ENCODE results near the gene RPP40.
"Not testable (repeated sequence)": the region's sequence is repeated elsewhere in the genome, so short reads cannot be mapped to it uniquely, and the experiment has no call there.

RPP40 gene

GRCh38 chr6:5034736-5035135 is 30.9 kb upstream of the RPP40 start:
- TF ChIP-seq CTCF (IDR thresholded peaks at IDR 0.05; ENCODE audit: insufficient read depth, low read length) (no peak), GABPA (IDR thresholded peaks at IDR 0.05; ENCODE audit: low read depth) (no peak), SPI1 (IDR thresholded peaks at IDR 0.05; ENCODE audit: borderline replicate concordance, low read depth) (no peak), POLR2AphosphoS5 (IDR thresholded peaks at IDR 0.05; ENCODE audit: low read depth) (no peak)
- TF ChIP-seq, protein P1, sequence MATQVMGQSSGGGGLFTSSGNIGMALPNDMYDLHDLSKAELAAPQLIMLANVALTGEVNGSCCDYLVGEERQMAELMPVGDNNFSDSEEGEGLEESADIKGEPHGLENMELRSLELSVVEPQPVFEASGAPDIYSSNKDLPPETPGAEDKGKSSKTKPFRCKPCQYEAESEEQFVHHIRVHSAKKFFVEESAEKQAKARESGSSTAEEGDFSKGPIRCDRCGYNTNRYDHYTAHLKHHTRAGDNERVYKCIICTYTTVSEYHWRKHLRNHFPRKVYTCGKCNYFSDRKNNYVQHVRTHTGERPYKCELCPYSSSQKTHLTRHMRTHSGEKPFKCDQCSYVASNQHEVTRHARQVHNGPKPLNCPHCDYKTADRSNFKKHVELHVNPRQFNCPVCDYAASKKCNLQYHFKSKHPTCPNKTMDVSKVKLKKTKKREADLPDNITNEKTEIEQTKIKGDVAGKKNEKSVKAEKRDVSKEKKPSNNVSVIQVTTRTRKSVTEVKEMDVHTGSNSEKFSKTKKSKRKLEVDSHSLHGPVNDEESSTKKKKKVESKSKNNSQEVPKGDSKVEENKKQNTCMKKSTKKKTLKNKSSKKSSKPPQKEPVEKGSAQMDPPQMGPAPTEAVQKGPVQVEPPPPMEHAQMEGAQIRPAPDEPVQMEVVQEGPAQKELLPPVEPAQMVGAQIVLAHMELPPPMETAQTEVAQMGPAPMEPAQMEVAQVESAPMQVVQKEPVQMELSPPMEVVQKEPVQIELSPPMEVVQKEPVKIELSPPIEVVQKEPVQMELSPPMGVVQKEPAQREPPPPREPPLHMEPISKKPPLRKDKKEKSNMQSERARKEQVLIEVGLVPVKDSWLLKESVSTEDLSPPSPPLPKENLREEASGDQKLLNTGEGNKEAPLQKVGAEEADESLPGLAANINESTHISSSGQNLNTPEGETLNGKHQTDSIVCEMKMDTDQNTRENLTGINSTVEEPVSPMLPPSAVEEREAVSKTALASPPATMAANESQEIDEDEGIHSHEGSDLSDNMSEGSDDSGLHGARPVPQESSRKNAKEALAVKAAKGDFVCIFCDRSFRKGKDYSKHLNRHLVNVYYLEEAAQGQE (IDR thresholded peaks at IDR 0.05; ENCODE audit: insufficient replicate concordance, low read depth) = no peak
- Histone ChIP-seq H3K27me3 (ENCODE audit: insufficient read depth, poor library complexity, severe bottlenecking) (no peaks in the 10 kb centered on the region), H3K4me3 (replicated peaks; ENCODE audit: insufficient read depth, low read length) (no peak overlapping the region), H3K27ac (replicated peaks) (no peak overlapping the region)
- DNase-seq (ENCODE audit: low read depth in 1 of 2, low spot score in 1 of 2) = no peak

DNA sequence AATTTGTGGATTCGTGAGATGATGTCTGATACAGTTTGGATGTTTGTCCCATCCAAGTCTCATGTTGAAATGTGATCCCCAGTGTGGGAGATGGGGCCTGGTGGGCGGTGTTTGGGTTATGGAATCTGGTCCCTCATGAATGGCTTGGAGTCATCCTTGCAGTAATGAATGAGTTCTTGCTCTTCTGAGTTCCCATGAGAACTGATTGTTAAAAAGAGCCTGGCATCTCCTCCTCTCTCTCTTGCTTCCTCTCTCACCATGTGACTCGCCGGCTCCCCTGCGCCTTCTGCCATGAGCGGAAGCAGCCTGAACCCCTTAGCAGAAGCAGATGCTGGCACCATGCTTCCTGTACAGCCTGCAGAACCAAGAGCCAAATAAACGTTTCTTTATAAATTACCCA is 30.5 kb upstream of the RPP40 start:
- no peaks in the 10 kb centered on the region for H3K27me3 ChIP-seq (ENCODE audit: insufficient read depth, poor library complexity, severe bottlenecking)
- TF ChIP-seq POLR2AphosphoS5 (IDR thresholded peaks at IDR 0.05; ENCODE audit: low read depth) = no peak
- no peak for TF ChIP-seq SPI1 (IDR thresholded peaks at IDR 0.05; ENCODE audit: borderline replicate concordance, low read depth)
- TF ChIP-seq GABPA (IDR thresholded peaks at IDR 0.05; ENCODE audit: low read depth) = no peak
- TF ChIP-seq, protein P1 (IDR thresholded peaks at IDR 0.05; ENCODE audit: insufficient replicate concordance, low read depth) = no peak
- no peak for TF ChIP-seq CTCF (IDR thresholded peaks at IDR 0.05; ENCODE audit: insufficient read depth, low read length)
- H3K27ac ChIP-seq (replicated peaks) = no peak overlapping the region
- H3K4me3 ChIP-seq (replicated peaks; ENCODE audit: insufficient read depth, low read length) = no peak overlapping the region
- DNase-seq (ENCODE audit: low read depth in 1 of 2, low spot score in 1 of 2) = no peak

DNA sequence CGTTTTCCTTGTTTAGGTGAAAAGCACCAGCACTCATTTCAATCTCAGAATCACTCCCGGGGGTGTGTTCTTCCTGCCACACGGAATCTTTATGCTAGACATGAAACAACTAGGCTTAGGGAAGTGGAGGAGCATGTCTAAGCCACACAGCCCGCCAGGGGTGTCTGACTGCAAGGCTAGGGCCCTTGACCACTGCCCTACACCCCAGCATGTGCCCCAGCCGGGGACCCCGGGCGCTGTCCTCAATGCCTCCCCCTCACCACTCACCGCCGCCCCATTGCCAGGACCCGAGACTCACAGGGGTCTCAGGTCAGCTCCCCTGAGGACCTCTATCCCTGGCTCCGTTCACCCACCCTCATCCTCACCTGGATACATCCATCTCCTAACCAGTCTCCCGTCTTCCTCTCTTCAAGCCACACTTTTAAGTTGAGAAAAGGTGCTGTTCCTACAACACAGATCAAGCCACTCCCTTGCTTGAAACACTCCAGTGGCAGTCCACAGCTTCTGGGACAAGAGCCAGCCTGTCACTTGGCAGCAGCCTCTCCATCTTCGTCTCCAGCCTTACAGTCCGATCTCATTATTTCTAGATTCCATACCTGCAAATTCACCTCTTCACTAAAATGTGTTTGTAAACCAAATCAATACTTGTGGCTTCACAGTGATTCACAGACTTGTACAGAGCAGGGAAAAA is 29.5 kb upstream of the RPP40 start:
- DNase-seq (ENCODE audit: low read depth in 1 of 2, low spot score in 1 of 2); H3K4me3 ChIP-seq (replicated peaks; ENCODE audit: insufficient read depth, low read length); H3K27ac ChIP-seq (replicated peaks); H3K27me3 ChIP-seq (ENCODE audit: insufficient read depth, poor library complexity, severe bottlenecking): not testable (repeated sequence)

DNA sequence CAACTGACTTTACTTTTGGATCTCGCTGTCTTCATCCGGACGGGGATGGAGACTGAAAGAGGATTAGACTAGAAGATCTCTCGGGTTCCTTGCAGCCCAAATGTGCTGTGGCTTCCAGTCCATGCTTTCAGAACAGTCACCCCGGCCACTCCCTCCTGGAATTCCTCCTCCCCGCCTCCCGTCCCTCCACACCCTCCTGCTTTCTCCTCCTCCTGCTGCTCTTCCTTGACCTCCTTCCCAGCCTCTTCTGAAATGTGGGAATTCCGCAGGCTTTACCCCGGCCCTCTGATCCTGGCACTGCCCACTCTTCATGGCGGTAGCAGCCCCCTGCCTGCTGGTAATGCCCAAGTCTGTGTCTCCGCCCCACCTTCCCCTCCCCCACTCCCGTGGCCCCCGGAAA is 28.9 kb upstream of the RPP40 start:
- not testable (repeated sequence) for H3K27ac ChIP-seq (replicated peaks); H3K27me3 ChIP-seq (ENCODE audit: insufficient read depth, poor library complexity, severe bottlenecking); H3K4me3 ChIP-seq (replicated peaks; ENCODE audit: insufficient read depth, low read length); DNase-seq (ENCODE audit: low read depth in 1 of 2, low spot score in 1 of 2)

- H3K4me3 ChIP-seq (replicated peaks; ENCODE audit: insufficient read depth, low read length) = no peak overlapping the region
- H3K27me3 ChIP-seq (ENCODE audit: insufficient read depth, poor library complexity, severe bottlenecking) = no peaks in the 10 kb centered on the region
- no peak for TF ChIP-seq CTCF (IDR thresholded peaks at IDR 0.05; ENCODE audit: insufficient read depth, low read length)
- no peak overlapping the region for H3K27ac ChIP-seq (replicated peaks)
- DNase-seq (ENCODE audit: low read depth in 1 of 2, low spot score in 1 of 2) = no peak
Observed at GRCh38 chr6:5031150-5031549, 27.3 kb upstream of the RPP40 start.

All from HL-60 (cell line).